ENCODE results near the gene COQ5.
"Not testable (repeated sequence)": the region's sequence is repeated elsewhere in the genome, so short reads cannot be mapped to it uniquely, and the experiment has no call there.

- not testable (repeated sequence) for TF ChIP-seq RCOR1 (IDR thresholded peaks at IDR 0.05; ENCODE audit: insufficient replicate concordance, low read length); CTCF (conservative IDR thresholded peaks at IDR 0.05; ENCODE audit: low read depth, low read length); POLR2A (IDR thresholded peaks at IDR 0.05; ENCODE audit: low read depth, low read length); SMC3 (IDR thresholded peaks at IDR 0.05; ENCODE audit: low read depth, low read length); RFX5 (IDR thresholded peaks at IDR 0.05; ENCODE audit: low read depth, low read length)
Measured at GRCh38 chr12:120530418-120530761, 1.4 kb upstream of the COQ5 start.
